Stimulated activated CD8-positive, alpha-beta memory T cell treated with anti-CD3 and anti-CD28 coated beads, Interleukin-2, amount 100 ng/mL, for 1 hour (primary cell): ENCODE data around the gene TIMM23.
"Not testable (repeated sequence)": the region's sequence is repeated elsewhere in the genome, so short reads cannot be mapped to it uniquely, and the experiment has no call there.

Experiments
- DNase-seq, 2 donors: peaks; one replicate each; pipeline ENCODE4 v3.0.0-alpha.2; 2020; ENCODE audit warnings: low read depth in 2 of 2

Gene TIMM23

GRCh38 chr10:45997557-45997956, 25.3 kb downstream of the TIMM23 start:
- DNase-seq, result no peak

GRCh38 chr10:45997994-45998763, 25.9 kb downstream of the TIMM23 start:
- DNase-seq, result no peak

DNA sequence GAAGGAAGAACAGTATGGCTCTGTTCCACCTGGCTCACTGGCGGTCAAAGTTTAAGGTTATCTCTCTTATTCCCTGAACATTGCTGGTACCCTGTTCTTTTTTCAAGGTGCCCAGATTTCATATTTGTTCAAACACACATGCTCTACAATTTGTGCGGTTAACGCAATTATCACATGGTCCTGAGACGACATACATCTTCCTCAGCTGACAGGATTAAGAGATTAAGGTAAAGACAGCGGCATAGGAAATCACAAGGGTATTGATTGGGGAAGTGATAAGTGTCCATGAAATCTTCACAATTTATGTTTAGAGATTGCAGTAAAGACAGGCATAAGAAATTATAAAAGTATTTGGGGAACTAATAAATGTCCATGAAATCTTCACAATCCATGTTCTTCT, 27.7 kb downstream of the TIMM23 start:
- not testable (repeated sequence) for DNase-seq

- DNase-seq, result no peak
Measured at GRCh38 chr10:46000538-46000937, 28.2 kb downstream of the TIMM23 start.

DNA sequence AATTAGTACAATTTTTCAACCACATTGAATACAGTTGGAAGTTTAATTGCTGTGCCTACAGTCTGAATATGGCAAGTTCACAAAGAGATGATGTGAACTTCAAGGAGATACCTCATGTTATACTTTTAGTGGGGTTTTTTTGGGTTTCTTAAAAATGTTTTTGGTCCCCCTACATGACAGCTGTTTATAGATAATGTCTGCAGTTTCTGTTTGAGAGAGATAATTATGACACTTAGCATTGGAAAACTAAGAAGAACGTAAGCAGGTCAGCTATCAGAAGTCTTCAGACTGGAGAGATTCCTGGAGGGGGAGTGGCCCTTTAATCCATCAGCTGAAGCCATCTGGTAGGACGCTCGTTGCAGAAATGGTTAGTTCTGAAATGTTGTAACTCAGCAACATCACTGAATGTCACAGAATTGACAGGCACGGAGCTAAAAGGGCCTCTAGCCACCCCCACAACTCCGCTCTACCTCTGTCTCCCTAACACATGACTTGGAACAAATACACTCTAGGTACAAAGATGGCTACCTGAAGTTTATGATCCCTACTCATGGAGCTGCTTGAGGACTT, 29.0 kb downstream of the TIMM23 start:
- DNase-seq, result no peak

GRCh38 chr10:46002189-46002687, 29.9 kb downstream of the TIMM23 start:
- DNase-seq, result not testable (repeated sequence)

DNA sequence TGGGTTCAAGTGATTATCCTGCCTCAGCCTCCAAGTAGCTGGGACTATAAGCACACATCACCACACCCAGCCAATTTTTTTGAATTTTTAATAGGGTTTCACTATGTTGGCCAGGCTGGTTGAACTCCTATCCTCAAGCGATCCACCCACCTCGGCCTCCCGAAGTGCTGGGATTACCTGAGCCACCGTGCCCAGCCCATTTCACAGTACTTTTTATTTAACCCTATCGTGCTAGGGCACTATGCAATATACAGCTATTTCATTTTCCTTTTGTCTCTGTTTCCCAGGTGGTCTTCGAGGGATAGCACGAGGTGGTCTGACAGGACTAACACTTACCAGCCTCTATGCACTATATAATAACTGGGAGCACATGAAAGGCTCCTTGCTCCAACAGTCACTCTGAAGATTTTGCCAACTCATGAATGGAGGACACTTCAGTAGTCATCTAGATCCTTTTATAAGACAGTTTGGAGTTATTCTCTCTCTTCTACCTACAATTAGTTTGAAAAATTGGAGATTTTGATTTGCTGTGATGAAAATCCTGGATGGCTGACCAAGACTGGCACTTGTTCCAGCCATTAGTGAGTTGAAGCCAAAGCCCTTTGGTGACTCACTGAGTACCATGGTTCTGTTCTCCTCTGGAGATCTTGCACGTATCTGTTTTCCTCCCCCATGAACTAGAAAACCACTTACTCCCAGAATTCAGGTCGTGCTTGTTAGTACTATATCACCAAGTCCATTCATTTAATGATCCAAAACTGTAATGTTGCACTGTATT, 30.8 kb downstream of the TIMM23 start:
- DNase-seq, result no peak

DNA sequence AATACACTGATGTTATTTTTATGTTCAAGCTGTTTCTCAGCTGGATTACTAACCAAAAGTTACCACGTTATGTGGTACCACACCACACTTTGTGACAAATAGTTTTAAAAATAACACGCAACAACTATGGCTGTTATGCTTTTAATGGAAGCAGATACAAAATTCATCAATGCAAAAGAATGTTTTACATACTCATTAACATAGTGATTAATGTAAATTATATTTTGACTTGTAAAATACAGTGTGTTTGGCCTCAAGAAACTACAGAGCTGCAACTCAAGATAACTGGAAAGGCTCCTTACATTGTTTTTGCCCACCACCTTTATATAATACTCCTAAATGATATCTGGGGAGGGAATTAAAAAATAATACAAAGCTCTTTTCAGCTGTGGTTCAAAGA, 32.7 kb downstream of the TIMM23 start:
- DNase-seq, result no peak

DNA sequence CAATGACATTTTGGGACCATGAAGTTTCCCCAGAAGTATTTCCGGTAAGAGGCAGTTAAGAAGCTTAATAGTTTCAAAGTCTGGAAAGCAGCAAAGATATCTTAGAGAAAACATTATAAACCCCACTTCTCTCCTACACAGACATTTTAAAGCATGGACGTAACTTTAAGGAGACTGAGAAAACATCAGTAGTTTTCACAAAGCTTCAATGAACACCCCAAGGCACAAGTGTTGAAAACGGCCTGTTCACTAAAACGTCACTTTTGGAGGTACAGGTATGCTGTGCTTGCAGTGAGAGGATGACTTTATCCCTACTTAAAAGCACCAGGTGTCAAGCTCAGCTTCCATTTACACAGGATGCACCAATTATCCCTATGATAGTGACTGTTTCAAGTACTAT, 33.1 kb downstream of the TIMM23 start:
- DNase-seq, result no peak

- no peak for DNase-seq
Measured at GRCh38 chr10:46006219-46006618, 33.9 kb downstream of the TIMM23 start.

DNA sequence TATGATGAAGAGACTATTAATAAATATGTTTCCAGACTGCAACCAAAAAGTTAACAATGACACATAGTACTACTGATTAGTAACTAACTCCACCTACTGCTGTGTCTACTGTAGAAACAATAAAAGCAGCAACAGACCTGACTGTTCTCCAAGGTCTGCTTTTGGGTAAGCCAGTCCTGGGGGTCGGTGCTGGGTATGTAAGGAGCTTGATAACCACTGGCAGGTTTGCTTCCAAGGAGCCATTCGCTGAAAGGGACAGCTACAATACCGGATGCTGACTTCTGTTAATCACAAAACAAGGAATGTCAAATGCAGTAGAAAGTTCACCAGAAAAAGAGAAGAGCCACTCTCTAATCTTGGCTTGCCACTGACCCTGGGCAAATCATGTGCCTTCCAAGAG, 40.5 kb downstream of the TIMM23 start:
- no peak for DNase-seq

DNA sequence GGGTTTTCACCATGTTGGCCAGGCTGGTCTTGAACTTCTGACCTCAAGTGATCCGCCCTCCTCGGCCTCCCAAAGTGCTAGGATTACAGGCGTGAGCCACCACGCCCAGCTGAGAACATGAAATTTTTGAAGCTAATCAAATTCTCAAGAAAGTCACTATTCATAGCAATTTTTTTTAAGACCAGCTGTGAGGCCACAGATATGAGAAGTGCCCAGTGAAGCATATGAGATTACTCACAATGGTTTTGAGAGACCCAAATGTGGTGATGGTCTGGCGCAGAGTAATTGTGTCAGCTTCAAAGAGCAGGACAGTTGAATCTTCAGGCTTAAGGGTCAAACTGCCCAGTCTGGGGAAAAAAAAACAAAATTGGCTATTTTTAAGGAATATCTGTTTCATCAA, 41.9 kb downstream of the TIMM23 start:
- no peak for DNase-seq

GRCh38 chr10:46014683-46015405, 42.6 kb downstream of the TIMM23 start:
- no peak for DNase-seq

GRCh38 chr10:46016190-46016589, 43.9 kb downstream of the TIMM23 start:
- no peak for DNase-seq

DNA sequence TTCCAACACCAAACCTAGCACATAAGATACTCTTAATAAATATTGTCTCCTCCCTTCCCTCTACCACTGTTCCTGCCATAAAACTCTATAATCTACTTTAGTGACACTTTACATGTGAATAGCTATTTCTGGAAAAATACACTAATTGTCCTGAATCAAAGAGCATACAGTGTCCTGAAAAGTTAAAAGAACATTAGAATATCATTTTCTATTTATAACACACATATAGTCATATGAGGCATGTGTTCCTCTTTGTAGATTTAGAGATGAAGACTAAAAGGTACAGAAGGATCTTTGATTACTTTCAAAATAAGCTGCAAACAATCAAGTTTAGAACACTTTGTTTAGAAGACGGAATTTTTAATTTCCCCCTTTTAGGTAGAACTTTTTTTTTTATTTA, 44.5 kb downstream of the TIMM23 start:
- no peak for DNase-seq

- no peak for DNase-seq
Measured at GRCh38 chr10:46017733-46018132, 45.4 kb downstream of the TIMM23 start.

DNA sequence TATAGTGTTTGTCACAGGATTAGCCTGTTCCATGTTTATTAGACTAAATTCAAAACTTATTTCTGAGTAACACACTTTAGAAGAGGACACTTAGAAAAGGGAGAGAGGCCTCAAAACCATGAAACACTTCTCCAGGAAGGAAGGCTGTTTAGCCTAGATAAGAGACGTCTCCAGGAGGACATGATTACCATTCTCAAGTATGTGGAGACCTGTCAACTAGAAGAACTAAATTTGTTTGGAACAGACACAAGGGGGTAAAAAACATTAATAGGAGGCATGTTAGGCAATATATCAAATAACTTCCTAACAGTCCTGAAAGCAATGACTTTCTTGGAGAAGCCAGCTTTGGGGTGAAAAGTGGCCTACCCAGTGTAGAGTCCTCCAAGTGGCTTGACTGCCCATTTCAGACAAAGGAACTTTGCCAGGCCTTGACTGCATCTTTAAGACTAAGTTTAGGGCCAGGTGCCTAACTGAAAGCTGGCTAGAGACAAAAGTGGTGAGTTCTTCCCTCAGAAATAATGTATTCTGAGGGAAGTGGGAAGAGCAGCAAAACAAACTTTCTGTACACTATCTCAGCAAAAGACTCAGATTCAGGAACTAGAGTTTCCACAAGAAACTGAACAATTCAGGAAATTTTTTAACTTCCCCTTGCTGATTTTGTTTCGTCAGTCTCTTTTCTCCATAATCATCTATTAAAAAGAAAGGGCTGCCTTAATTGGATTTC, 46.3 kb downstream of the TIMM23 start:
- no peak for DNase-seq

DNA sequence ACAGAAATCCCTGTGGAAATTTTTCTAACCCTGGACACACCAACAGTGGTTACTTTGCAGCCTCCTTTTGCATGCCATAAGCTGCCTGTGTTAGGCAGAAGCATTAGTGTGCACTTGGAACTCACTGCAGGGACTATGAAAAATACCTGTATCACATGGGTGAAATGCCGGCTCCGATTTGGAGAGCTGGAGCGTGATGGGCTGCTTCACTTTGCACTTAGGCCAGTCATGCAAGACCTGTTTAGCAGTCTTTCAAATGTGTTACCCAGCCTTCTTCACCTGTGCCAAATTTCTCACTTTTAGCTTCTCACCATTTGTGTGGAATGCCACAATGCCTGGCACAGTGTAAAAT, 46.9 kb downstream of the TIMM23 start:
- DNase-seq, result no peak

DNA sequence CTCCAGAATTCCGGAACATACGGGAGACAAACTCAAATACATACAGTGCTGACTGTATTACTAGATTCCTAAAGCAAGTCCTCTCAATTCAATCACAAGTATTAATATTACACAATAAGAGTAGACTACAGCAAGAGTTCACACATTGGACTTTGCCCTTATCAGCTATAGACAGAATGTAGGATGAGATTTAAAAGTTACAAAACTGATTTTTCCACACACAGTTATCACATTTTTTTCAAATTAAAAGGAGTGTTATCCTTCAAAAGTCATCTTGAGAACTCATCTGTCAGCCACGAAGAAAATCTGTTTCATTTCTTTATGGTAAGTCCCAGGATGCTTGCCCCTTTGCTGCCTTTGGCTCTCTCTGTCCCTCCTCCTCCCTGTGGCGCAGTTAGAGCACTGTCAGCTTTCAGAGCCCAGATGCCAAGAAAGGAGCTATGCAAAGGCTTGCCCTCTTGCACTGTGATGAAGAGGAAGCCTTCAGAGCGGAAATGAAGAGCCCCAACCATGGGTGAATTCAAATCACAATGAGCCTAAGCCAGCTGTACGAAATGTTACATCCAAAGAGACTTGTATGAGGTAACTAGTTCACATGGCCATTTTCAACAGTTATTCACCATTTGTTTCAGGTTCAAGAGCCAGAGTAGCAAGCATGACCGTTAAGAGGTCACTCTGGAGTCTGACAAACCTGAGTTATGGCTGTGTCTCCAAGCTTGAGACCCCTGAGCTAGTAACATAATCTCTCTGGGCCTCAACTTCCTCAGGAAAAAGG, 47.5 kb downstream of the TIMM23 start:
- no peak for DNase-seq

DNA sequence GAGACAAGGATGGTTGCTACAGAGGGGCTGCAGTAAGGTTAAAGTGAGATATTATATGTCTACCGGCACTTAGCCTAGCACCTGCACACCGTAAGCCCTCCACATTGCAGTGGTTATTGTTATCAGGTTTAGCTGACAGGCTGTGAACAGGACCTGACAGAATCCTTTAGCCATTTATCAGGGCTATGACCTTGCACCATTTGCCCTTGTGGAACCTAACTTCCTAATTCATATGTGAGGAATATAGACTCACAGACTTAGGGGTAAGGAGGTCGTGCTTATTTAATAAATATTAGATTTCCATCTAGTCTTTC, 48.0 kb downstream of the TIMM23 start:
- DNase-seq, result no peak
